Activated CD4-positive, alpha-beta T cell treated with anti-CD3 and anti-CD28 coated beads, Interleukin-2, amount 50 U/mL, for 1 hour (primary cell): ENCODE measurements around the gene E2F2.
"Not testable (repeated sequence)": the region's sequence is repeated elsewhere in the genome, so short reads cannot be mapped to it uniquely, and the experiment has no call there.

Experiments used
- DNase-seq: peaks from one replicate; pipeline ENCODE4 v3.0.0-alpha.2; 2020

E2F2 gene

DNA sequence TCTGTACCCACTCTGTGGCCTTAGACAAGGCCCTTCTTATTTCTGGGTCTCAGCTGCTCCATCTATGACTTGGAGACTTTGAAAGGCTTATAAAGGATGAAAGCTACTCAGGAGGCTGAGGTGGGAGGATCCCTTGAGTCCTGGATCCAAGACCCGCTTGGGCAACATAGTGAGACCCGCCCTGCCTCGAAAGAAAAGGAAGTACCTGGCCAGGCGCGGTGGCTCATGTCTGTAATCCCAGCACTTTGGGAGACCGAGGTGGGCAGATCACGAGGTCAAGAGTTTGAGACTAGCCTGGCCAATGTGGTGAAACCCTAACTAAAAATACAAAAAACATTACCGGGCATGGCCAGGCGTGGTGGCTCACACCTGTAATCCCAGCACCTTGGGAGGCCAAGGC, 14.8 kb upstream of the E2F2 start:
- DNase-seq: no peak

DNA sequence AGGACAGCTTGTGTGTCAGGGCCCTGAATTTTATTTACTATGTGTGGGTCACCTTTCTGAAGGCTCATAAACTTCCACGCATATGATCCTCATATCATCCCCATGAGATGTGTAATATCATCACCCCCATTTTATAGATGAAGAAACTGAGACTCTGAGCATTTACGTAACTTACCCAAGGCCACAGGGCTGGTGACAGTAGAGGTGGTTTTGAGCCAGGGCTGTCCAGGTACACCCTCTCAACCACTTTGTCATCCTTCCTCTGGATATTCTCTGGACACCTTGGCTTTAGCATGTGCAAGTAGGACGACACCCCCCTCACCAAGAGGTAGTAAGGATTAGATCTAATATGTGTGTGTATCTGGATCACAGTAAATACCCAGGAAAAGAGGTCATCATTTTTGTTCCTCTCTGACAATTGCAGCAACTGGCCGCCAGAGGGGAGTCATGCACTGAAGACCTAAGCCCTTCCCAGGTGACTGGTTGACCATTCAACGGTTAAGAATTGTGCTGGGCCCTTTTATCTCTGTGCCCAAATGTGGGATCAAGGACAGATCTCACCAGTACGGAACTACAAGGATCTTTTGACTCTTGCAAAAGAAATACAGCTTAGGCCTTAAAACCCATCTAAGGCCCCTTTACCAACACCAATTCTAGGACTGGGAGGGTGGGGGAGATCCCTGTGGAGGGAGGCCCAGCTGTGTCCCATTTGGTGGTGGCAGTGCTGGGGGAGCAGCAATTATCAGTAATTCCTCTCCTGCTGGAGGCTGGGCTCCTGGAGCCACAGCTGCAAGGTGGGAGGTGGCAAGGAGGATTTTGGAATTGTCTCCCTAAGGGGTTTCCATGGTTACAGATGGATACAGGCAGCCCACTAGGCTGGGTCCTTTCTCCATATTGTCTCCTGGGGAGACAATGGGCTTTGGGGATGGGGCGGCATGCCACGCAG, 13.7 kb upstream of the E2F2 start:
- peak; percentile 70 for DNase-seq

DNA sequence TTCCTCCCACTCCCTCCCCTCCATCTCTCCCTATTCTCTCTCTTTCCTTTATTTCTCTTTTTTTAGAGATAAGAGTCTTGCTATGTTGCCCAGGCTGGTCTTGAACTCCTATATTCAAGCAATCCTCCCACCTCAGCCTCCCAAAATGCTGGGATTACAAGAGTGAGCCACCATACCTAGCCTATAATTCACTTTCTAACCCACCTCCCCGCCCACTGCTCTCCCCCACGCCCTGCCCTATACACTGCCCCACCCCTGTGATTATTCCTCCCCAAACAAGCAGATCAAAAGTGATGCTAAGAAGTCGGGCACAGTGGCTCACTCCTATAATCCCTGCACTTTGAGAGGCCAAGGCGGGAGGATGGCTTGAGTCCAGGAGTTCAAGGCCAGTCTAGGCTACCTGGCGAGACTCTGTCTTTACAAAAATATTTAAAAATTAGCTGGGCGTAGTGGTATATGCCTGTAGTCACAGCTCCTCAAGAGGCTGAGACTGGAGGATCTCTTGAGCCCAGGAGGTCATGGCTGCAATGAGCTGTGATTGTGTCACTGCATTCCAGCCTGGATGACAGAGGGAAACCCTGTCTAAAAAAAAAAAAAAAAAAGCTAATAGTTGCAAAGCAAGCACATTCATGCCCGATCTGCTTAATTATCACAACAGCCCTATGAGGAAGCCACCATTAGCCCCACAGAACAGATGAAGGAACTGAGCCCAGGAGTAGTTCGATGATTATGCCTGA, 12.8 kb upstream of the E2F2 start:
- no peak for DNase-seq

DNA sequence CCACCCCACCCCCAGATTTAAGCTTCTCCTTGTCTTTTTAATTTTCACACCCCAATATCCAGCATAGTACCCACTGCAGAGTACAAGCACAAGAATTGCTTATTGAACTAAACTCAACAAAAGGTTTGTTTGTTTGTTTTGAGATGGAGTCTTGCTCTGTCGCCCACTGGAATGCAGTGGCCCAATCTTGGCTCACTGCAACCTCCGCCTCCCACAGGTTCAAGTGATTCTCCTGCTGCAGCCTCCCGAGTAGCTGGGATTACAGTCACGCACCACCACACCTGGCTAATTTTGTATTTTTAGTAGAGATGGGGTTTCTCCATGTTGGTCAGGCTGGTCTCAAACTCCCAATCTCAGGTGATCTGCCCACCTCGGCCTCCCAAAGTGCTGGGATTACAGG, 11.9 kb upstream of the E2F2 start:
- DNase-seq: not testable (repeated sequence)

DNA sequence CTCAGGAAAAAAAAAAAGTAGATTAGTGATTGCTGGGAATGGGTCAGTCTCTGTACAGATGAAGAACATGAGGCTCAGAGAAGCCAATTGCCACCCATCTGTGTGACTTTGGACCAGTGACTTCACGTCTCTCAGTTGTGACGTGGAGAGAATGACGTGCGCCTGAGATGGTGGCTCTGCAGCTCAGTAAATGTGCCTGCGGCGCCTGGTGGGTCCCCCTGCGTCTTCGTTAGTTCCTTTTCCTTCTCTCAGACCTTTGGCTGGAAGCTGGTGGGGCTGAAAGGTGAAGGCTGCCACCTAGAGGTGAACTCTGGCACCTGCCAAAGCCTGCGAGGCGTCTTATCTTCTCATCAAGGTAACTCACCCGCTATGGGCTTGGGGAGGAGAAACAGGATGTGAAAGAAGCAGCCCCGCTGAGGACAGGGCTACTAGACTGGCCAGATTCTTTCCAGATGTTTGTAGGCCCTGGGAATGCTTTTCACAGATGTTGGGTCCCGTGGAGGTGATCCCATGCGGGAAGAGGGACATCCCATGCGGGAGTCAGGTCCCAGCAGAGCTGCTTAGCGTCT, 8.7 kb upstream of the E2F2 start:
- DNase-seq: peak; percentile 89

DNA sequence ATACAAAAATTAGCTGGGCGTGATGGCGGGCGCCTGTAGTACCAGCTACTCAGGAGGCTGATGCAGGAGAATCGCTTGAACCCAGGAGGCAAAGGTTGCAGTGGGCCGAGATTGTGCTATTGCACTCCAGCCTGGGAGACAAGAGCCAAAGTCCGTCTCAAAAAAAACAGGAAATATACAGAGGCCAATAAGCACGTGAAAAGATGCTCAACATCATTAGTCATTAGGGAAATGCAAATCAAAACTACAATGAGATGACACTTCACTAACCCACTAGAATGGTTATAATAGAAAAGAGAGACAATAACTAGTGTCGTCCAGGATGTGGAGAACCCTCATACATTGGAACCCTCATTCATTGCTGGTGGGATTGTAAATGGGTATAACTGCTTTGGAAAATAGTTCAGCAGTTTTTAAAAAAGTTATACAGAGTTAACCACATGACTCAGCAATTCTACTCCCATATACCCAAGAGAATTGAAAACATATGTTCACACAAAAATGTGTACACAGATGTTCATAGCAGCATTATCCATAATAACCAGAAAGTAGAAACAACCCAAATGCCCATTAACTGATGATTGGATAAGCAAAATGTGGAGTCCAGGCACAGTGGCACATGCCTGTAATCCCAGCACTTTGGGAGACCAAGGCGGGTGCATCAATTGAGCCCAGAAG, 6.4 kb upstream of the E2F2 start:
- no peak for DNase-seq

DNA sequence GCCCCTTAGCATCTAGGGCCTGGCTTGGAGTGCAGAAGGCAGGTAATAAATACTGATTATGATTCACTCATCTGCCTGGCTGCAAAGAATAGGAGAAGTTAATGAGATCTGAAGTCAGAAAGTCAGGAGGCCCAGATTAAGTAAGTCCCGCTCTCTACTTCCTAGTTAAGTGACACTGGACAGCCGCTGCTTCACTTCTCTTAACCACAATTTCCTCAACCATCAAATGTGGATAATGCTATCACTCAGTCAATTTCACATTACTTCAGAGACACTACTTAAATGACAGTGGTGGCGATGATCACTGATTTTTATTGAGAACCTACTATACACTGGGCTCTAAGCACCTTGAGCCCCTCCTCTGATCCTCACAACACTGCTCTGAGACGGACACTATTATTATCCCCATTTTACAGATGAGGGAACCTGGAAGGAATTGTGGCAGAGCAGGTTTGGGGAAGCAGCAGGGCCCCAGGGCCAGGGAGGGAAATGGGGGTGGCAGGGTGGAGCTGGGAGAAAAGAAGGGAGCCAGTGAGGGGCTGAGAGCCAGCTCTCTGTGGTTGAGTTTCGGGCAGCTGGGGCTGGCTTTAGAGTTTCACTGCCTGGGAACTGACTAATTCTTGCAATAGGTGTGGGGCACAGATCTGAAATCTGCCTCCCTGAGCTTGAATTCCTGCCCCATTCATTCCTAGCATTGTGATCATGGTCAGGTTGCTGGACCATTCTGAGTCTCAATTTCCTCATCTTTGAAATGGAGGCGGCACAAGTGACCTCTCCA, 2.4 kb upstream of the E2F2 start:
- DNase-seq: no peak

DNA sequence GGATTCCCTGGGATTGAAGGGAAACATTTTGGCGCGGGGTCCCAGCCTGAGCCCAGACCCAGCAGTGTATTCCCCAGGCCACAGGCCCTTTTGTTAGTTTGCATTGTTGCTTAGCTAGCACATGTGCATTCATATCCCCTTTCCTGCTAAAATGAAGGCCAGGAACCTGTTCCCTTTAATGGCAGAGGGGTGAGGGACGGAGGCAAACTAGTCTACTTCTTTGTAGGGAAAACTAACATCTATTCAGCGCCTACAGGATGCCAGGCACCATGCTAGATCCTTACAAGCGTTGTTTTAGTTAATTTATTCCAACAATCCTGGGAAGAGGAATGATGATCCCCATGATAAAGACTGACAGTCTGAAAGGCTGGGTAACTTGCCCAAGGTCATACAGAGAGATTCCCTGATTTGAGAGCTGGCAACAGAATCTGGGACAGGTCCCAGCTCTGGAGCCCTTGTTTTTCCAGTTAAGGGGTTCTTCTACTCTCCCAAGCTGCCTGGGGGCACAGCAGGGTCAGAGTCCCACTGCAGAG, 595 bp upstream of the E2F2 start:
- DNase-seq: no peak

DNA sequence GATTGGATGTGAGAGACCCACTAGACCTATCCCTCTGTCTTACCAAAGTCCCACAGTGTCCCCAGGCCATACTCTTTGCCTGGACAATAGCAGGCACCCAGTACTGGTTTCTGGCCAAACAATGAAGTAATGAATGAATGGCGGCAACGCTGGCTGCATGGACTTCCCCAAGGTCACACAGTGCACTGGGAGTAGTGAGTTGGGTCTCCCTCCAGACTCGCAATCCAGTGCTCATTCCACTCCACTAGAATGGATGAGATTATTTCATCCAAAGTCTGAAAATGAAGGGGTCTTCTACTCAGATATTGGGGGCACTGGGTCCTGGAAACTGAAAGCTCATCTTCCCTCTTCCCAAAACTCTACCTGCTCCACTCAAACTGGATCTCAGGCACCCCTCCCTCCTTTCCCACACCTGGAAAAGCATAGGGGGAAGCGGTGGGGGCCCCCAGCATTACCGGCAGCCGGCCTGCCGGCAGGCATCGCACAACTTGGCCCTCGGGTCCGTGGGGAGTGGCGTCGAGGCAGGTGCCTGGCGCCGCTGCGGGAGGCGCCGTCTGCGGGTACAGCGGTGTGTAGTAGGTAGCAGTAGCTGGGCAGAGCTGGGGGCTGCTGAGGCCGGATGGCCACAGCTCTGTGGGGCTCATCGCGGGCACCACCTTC, 816 bp downstream of the E2F2 start:
- DNase-seq: no peak

DNA sequence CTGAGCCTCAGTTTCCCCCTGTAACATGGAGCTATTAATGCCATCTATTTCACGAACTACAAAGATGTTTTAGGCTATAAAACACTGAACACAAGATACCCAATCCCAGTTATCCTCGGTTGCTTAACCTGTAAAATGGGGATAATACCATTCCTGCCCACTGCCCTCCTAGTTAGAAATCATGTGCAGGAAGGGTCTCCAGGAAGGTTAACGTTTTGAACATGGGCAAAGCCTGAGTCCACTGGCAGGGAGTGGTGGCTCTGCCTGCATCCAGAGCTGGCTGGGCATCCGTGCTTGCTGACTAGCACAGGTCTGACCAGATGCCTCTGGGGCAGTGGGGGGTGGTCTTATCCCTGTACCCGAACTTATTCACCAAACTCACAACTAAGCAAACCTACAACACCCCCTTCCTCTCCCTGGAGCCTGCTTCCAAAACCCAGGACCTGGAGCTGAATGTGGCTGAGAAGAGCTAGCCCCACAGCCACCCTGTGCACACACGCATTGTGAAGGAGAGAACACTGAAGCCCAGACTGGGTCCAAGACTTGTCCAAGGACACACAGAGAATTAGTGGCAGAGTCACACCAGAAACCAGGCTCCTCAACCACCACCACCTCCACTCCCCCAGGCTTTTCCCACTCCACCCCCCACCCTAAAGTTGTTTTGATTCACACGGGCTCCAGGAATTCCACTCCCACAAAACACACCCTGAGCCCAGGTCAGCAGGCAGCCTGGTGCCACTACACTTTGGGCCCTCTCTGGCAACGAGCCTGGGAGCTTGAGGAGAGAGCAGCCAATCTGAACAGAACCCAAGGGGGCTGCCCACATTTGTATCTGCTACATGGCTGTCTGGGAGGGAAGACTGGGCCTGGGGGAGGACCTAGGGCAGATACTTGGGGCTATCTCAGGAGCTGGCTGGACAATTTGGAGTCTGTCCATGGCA, 1.6 kb downstream of the E2F2 start:
- no peak for DNase-seq

DNA sequence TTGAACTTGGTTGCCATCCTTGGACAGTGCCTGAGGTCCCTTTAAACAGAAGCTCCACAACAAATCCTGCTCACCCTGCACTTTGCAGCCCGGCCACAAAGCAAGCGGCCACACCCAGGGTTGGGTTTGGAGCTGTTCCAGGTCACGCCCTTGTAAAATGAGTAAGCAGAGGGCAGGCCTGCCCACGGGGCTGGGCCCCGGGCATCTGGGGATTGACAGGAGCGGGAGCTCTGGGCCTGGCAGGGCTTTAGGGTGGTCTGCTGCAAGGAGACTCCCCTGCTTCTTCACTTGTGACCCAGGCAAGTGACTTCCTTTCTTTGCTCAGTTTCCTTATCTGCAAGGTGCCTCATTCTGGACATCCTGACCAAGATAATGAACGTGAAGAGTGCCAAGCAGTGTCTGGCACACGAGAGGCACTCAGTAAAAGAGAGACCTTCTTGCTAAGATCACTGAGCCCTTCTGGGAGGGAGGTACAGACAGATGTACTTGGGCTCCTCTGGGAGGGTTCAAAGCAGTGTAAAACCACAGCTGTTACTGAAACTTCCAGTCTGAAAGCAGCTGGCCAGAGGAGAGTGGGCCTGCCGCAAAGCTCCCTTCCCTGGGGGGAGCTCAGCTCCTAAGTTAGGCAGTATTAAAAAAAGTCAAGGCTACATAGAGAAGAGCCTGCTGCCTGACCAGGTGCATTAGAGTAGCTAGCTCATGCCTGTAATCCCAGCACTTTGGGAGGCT, 2.6 kb downstream of the E2F2 start:
- DNase-seq: peak; percentile 78

DNA sequence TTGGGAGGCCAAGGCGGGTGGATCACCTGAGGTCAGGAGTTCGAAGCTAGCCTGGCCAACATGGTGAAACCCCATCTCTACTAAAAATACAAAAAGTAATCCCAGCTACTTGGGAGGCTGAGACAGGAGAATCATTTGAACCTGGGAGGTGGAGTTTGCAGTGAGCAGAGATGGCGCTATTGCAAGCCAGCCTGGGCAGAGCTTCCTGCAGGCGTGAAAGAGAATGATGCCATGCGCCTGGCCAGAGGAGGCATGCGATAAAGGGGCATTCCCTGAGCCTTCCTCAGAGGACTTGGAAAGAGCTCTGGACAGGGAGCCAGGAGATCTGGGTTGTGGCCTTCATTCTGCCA, 3.2 kb downstream of the E2F2 start:
- no peak for DNase-seq

DNA sequence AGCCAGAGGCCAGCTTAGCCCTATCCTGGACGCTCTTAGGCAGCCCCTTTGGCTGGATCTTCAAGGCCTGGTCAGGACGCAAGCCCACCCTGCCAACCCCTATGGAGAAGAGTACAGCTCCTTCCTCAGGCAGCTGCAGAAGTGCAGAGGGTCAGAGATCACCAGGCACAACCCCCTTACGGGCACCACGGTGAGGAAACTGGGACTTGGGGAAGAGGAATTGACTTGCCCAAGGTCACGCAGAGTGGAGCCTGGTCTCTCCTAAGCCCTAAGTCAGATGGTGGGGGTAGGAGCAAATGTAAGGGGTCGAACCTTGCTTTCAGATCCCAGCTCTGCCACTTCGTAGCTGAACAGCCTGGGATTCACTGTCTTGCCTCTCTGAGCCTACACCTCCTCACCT, 3.7 kb downstream of the E2F2 start:
- DNase-seq: no peak

DNA sequence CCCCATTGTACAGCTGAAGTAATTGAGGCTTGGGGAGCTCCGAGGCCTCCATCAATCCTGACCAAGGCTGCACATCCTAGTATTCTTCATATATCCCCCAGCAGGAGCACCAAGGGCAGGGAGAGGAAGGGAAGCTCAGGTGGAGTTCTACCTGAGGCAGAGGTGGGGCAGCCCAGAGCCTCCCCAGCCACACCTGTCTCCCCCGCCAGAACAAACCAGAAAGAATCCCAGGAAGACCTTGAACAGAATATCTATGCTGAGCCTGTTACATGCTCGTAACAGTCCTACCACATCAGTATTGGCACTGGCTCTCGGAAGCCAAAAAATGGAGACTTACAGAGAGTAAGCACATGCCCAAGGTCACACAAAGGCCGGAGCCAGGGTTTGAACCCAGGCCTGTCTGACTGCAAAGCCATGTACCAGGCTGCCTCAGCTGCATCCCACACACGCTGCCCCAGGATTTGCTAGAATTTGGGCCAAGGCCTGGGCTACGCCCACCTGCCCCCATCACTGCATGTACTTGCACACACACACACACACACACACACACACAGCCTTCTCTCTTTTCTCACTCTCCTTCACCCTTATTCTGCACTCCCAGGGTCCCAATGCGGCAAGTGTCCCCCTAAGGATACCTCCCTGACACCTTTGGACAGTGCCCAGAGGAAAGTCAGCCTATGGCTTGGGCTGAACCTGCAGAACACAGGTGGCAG, 4.5 kb downstream of the E2F2 start:
- no peak for DNase-seq

DNA sequence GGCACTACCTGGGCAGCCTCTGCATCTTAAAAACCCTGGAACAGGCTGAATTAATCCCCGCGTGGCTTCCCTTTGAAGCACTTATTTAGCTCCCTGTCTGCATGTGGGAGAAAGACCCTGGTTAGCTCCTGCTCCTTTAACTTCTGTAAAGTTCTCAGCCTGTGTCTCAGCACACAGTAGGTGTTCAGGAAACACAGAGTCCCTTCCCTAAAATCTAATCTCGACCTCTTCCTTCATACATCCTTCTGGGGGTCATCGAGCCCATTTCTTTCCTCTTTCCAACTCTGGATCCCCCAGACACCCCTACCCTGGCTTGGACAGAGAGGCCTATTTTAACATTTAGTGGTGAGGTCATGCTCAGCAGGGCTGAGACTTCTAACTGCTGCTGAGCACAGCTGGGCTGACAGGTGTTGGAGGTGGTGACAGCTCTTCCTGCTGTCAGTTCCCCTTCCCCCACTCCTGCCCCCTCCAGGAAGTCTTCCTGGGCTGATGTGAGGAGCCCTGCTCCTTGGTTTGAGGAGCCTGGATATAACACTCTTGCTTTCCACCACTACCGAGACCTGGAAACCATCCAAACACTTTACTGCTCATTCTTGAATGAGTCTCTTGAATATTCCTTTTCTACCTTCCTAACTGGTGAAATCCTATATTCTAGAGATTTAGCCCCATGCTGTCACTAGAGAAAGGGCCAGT, 5.3 kb downstream of the E2F2 start:
- no peak for DNase-seq

DNA sequence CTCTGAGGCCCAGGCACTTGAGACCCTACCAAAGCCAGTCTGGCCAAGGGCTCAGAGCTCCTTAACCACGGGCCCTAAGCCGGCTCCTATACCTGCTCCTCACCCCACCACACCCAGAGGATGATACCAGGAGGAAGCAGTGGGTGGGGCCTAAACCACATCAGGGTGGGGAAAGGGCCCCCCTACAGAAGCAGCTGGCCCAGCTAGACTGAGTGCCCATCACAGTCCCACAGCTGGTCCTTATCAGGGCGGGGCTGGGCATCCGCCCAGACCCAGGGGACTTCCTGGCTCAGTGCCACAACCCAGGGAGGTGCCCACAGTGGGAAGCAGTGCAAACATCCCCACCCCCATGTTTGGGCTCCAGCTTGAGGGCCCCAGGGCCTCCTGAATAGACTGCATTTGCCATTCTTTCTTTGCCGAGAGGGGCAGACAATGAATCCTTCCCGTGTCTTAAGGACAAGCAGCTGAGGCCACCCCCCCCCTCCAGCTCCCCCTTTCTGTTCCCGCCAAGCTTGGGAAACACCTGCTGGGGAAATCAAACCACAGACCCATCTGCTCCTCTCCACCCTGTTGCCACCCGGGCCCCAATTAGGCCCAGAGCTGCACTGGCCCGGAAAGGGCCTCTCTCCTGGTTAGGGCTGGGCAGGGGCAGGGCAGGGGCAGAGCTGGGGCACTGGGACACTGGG, 6.2 kb downstream of the E2F2 start:
- no peak for DNase-seq

DNA sequence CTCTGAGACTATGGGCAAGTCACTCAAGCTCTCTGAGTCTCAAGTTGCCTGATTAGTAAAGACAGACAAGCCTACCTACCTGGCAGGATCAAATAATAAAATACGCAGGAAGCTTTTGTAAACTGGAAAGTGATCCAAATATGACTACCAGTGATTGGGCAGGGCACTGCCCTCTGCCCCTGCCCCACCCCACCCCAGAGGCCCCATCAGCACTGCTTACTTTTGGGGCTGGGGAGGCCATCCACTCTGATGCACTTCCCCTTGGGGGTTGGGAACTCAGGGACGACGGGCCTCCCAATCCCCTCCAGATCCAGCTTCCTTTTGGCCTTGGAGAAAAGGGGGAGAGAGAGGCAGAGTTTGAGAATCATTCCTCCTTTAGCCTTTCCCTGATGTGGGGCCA, 6.9 kb downstream of the E2F2 start:
- DNase-seq: no peak
